NCI-H2171 (cell line): ENCODE results near the gene PCBP3.

Experiments used
- DNase-seq: peaks from one replicate; lab custom pipeline; 2025; lab: John Stamatoyannopoulos, UW

Gene PCBP3

GRCh38 chr21:45724994-45725843, 81.7 kb downstream of the PCBP3 start:
- DNase-seq, result no peak

DNA sequence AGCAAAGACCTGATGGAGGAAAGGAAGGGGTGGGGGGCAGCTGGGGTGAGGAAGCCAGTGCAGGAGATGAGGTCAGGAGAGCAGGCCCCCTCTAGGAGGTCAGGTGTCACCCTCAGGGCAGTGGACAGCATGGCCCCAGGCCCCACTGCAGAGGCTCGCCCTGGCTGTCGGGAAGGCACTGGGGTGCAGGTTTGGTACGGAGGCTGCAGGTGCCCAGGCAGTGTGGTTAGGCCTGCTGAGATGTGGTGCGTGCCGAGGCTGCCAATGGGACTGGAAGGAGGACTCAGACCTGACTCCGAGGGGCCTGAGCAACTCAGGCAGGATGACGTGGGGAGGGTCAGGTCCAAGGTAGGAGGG, 82.3 kb downstream of the PCBP3 start:
- DNase-seq, result no peak

DNA sequence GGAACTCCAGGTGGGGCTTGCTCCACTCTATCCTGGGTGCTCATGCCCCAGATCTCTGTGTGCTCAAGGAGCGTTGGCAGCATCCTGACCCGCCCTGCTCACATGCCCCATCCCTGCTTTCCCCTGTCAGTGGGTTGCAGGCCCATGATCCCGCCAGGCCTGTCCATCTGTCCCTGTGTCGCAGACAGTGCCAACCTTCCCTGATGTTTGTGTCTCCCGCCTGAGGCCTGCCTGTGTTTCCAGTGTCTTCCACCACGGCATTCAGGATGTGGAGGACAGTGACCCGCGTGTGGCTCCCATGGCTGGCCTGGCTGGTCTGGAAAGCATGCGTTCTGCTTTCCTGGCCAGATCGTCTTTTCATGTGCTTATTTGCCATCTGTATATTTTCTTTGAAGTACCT, 82.9 kb downstream of the PCBP3 start:
- DNase-seq, result no peak

DNA sequence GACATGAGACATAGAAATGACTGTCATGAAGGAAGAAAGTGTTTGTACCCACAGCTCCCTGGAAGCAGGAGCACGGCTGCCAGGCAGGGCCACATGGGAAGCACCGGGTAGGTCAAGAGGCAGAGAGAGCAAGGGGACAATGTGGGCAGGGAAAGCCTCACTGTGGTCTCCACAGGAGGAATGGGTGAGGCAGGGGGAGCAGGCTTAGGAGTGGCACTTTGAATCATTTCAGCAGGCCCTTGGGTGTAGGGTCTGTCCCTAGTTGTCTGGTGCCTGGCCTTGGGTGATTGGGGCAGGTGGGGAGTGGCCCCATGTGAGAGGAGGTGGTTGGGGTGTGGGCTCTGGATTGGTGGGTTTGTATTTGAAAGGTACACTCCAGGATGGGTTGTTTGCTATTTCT, 83.9 kb downstream of the PCBP3 start:
- no peak for DNase-seq

DNA sequence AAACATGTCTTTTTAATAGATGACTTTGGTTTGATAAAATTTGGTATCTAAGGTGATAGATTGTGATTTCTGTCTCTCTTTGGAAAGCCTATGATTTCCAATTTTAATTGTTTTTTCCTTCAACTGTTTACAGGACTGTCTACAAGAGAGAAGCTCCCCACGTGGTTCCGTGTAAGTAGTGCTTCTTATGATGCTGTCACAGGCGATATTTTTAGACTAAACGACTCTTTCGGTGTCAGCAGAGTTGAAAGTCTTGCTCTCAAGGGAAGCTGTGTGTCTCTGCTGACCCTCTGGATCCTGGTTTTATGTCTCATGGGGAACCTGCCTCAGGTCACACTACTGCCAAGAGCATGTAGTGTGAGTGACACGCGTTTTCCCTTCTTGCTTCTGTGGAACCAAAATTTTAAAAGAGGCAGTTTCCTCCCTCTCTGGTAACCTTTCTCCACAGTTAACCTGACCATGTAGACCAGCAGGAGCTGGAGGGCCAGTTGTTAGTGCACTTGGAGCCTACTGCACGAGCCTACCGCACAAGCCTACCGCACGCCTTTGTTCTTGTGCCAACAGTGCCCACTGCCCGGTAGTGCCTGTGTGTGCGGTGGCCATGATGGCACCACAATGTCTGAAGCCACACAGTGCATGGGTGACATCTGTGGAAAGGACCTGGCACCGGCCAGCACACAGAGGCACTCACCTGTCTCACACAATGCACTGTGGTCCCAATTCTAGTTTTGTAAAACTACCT, 91.9 kb downstream of the PCBP3 start:
- no peak for DNase-seq

- DNase-seq, result no peak
These were observed 92.6 kb downstream of the PCBP3 start for GRCh38 chr21:45736042-45736689.

DNA sequence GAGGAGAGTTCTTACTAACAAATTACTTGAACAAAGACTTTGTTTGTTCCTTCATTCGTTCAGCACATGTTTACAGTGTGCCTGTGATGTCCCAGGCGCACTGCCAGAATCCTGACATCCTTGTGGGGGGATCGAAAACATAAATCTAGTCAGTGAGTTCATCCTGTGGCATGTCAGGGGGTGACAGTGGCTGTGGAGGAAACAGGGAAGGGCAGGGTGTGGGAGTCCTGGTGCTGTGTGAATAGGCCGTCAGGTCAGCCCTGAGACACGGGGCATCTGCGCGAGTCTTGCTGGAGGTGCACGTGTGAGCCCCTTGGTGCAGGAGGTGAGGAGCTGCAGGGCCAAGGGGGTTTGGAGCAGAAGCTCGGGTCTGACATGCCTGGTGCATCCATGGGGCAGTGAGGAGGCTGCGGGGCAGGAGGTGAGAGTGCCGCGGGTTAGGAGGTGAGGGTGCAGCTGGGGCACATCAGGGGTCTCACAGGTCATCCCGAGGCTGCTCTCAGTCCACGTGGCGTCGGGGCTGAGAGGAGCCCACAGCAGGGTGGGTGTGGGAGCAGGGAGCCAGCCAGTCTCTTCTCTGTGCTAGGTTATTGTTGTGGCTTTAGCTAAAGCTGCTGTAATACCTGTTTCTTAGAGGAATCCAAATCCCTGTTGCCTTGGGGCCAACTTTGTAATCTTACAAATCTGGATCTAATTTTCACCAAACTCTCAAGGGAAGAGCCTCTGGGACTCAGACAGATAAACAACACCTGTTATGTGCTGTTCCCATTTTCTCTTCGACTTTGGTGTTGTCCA, 93.4 kb downstream of the PCBP3 start:
- DNase-seq, result peak; percentile 23

GRCh38 chr21:45737485-45738166, 94.1 kb downstream of the PCBP3 start:
- no peak for DNase-seq

DNA sequence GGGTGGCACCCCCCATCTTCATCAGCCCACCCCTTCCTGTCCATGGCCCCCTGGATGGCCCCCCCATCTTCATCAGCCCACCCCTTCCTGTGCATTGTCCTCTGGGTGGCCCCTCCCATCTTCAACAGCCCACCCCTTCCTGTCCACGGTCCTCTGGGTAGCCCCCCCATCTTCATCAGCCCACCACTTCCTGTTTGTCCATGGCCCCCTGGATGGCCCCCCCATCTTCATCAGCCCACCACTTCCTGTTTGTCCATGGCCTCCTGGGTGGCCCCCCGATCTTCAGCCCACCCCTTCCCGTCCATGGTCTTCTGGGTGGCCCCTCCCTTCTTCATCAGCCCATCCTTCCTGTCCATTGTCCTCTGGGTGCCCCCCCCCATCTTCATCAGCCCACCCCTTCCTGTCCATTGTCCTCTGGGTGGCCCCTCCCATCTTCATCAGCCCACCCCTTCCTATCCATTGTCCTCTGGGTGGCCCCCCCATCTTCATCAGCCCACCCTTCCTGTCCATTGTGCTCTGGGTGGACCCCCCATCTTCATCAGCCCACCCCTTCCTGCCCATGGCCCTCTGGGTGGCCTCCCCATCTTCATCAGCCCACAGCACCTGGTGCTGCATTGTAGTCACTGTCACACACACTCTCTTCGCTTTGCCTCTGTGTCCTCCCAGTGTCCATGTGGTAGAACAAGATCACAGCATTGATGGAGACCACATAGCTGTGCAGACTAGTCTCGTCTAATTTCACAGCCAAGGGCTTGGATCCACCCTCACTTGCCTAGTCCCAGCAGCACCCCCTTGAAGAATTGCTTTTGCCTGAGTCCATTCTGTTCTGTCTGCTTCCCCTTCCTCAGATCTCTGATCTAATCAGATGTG, 95.9 kb downstream of the PCBP3 start:
- no peak for DNase-seq

GRCh38 chr21:45740088-45740440, 96.5 kb downstream of the PCBP3 start:
- DNase-seq, result no peak

GRCh38 chr21:45740491-45741357, 97.2 kb downstream of the PCBP3 start:
- DNase-seq, result no peak

DNA sequence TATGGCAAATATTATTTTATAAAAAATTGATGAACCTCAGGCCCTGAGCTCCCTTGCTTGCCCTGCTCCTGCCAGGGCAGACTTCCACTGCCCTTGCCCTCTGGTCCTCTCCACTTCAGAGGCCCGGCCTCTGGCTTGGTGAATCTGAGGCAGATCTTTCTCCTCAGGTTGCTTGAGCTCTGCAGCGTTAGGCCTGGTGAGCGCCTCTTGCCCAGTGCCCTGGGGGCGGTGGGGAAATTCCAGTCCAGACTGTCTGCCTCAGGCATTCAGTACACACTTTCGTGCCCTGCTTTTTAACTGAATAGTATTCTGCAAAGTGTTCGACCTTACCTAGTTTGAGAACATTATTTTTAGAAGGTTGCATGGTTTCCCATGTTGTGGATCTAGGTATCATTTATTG, 98.2 kb downstream of the PCBP3 start:
- no peak for DNase-seq

GRCh38 chr21:45742247-45742646, 98.7 kb downstream of the PCBP3 start:
- no peak for DNase-seq

DNA sequence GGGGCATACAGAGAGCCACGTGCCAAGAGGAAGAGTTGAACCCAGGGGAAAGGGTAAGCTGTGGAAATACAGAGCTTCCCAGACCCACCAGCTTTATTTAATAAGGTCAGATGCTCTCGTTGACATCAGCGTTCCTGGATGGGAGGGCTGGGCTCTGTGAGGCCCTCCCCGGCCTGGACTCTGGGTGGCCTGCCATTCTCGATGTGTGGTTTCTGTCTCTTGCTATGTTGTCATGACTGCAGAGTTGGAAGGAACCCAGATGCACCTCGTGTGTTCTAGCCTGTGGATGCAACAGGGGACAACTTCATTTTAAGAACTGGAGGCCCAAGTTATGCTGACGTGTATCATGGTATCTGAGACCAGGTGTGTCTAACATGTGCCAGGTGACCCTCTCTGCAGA, 101.7 kb downstream of the PCBP3 start:
- DNase-seq, result no peak

DNA sequence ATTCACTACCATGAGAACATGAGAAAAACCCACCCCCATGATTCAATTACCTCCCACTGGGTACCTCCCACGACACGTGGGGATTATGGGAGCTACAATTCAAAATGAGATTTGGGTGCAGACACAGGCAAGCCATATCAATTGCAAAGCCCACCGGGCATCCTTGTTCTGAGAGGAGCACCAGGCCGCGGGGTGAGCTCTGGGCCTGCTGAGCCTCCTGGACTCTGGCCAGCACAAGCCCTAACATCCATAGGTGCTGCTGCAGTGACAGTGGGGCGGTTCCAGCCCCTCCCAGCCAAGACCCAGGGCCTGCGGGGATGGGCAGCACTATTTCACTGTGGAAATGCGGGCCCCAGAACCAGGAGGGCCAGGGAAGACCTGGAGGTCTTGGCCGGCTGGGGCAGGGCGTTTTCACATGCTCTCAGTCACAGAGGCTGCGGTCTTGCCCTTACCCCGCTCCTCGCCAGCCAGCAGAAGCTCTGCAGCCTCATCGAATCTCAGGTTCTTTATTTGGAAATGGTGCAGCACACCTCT, 103.8 kb downstream of the PCBP3 start:
- peak; percentile 28 for DNase-seq

GRCh38 chr21:45747802-45748445, 104.4 kb downstream of the PCBP3 start:
- peak; percentile 88 for DNase-seq

DNA sequence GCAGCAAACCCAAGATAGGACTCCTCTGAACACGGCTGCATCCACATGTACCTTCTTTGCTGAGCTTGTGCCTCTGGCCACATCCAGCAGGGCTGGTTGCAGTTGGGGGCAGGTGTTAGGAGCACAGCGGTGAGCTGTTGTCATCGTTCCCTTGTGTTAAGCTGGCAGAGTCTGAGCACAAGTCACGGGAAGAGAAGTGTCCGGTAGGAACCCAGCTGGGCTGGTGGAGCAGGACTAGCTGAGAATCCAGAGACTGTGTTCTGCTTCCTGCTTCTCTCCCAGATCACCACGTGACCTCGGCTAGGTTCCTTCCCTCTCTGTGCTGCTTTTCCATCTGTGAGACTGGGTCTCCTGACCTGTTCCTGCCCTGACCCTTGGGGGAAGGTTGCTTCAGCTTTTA, 105.1 kb downstream of the PCBP3 start:
- DNase-seq, result no peak

DNA sequence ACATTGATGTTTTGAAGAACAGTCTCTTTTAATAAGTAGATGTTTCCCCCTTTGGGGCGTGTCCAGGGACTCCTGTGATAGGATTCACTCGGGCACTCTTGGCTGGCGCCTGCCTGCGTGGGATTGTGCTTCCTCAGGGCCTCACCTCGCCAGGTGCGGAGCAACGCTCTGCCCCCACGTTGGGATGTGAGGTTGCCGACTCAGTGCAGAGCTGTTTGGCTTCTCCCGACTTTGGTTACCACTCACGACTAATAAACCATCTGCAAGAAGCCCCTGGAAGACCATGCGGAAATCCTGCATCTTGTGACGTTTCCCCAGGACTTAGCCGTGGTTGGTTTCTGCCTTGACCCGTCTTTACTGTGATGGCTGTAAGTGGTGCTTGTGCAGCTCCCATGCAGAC, 106.4 kb downstream of the PCBP3 start:
- no peak for DNase-seq

GRCh38 chr21:45750936-45751335, 107.4 kb downstream of the PCBP3 start:
- no peak for DNase-seq
